Measurements from ENCODE around the gene NEUROD1. TPM values are rescaled to one million over a fixed set of nuclear protein-coding genes. Genes with fewer than 3 reads are reported as not detected.

Gene NEUROD1
- total RNA-seq, 1 donor: not detected

DNA sequence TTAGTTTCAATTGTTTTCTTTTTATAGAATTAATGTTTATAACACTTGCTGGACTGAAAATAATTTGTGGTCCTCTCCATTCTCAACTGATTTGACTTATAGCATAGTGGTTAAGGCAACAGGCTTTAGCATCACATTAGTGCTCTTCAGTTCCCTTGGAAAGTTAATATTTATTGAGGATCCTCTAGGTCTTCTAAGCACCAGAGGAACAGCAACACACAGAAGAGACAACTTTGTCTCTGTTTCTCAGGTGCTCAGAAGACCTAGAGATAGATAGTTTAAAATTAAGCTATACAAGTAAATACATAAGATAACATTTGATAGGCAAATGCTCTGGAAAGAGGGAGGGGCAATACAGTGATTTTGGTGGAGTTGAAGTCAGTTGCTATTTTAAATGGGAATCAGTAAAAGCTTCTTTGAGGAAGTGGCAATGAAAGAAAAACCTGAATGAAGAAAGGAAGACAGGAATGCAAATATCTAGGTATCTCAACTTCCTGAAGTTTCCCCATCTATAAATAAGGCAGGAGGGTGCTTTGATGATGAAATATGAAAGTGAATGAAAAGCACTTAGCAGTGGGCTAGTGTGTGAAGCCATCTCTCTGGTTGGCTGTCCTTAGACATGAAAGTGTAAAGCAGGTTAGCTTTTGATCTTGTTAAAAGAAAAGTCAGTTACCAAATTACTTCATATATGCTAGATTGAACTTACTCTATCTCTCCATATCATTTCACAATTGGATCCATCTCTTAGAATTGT is 7.9 kb downstream of the NEUROD1 start:
- DNase-seq (ENCODE audit: low read depth): no peak
- TF ChIP-seq, protein P1, sequence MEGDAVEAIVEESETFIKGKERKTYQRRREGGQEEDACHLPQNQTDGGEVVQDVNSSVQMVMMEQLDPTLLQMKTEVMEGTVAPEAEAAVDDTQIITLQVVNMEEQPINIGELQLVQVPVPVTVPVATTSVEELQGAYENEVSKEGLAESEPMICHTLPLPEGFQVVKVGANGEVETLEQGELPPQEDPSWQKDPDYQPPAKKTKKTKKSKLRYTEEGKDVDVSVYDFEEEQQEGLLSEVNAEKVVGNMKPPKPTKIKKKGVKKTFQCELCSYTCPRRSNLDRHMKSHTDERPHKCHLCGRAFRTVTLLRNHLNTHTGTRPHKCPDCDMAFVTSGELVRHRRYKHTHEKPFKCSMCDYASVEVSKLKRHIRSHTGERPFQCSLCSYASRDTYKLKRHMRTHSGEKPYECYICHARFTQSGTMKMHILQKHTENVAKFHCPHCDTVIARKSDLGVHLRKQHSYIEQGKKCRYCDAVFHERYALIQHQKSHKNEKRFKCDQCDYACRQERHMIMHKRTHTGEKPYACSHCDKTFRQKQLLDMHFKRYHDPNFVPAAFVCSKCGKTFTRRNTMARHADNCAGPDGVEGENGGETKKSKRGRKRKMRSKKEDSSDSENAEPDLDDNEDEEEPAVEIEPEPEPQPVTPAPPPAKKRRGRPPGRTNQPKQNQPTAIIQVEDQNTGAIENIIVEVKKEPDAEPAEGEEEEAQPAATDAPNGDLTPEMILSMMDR (IDR thresholded peaks at IDR 0.05; ENCODE audit: insufficient read depth, low read depth, low read length): no peak
- H3K4me3 ChIP-seq (ENCODE audit: low read depth, low read length): no peak overlapping the region

GRCh38 chr2:181670632-181671031 is 9.7 kb downstream of the NEUROD1 start:
- DNase-seq (ENCODE audit: low read depth): no peak
- TF ChIP-seq, protein P1 (IDR thresholded peaks at IDR 0.05; ENCODE audit: insufficient read depth, low read depth, low read length): no peak
- H3K4me3 ChIP-seq (ENCODE audit: low read depth, low read length): no peak overlapping the region

- TF ChIP-seq, protein P1 (IDR thresholded peaks at IDR 0.05; ENCODE audit: insufficient read depth, low read depth, low read length): no peak
- no peak overlapping the region for H3K4me3 ChIP-seq (ENCODE audit: low read depth, low read length)
- no peak for DNase-seq (ENCODE audit: low read depth)
These were observed 13.1 kb downstream of the NEUROD1 start for GRCh38 chr2:181667234-181667633.

- no peak overlapping the region for H3K4me3 ChIP-seq (ENCODE audit: low read depth, low read length)
- TF ChIP-seq, protein P1 (IDR thresholded peaks at IDR 0.05; ENCODE audit: insufficient read depth, low read depth, low read length): no peak
- DNase-seq (ENCODE audit: low read depth): no peak
These were observed 18.0 kb downstream of the NEUROD1 start for GRCh38 chr2:181662287-181662686.

GRCh38 chr2:181660181-181660580 is 20.1 kb downstream of the NEUROD1 start:
- TF ChIP-seq, protein P1 (IDR thresholded peaks at IDR 0.05; ENCODE audit: insufficient read depth, low read depth, low read length): no peak
- DNase-seq (ENCODE audit: low read depth): no peak

GRCh38 chr2:181658444-181658843 is 21.9 kb downstream of the NEUROD1 start:
- H3K4me3 ChIP-seq (ENCODE audit: low read depth, low read length): no peak overlapping the region
- TF ChIP-seq, protein P1 (IDR thresholded peaks at IDR 0.05; ENCODE audit: insufficient read depth, low read depth, low read length): no peak
- DNase-seq (ENCODE audit: low read depth): no peak

More at GRCh38 chr2:181660181-181660580, 20.1 kb downstream of the NEUROD1 start:
- H3K4me3 ChIP-seq (ENCODE audit: low read depth, low read length): no peak overlapping the region

DNA sequence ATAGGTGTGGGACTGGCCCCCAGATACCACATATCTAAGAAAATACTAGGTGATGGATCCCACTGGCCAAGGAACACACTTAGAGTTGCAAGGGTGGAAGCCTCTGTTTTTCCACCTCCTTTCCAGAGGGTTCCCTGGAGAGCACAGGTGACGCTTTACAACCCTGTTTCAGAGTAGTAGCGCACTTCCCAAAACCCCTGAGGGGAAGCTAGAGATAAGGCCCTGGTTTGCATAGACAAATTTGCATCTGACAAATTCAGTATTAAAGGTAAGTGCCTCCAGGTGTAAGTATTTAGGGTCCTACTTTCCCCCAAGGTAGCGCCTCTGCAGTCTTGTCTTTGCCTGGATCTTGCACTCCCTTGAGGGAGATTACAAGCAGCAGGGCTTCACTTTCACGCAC is 22.9 kb downstream of the NEUROD1 start:
- TF ChIP-seq, protein P1 (IDR thresholded peaks at IDR 0.05; ENCODE audit: insufficient read depth, low read depth, low read length): no peak
- no peak overlapping the region for H3K4me3 ChIP-seq (ENCODE audit: low read depth, low read length)
- no peak for DNase-seq (ENCODE audit: low read depth)
